NCI-H2107 treated with DMSO at 0.1 percent for 48 hours (cell line): Measurements from ENCODE around the gene ESR1.

Source experiments
- DNase-seq: peaks from one replicate; lab custom pipeline; 2025; ENCODE audit not compliant: unreplicated experiment; lab: John Stamatoyannopoulos, UW

The ESR1 gene

GRCh38 chr6:152167641-152168603, 360.4 kb downstream of the ESR1 start:
- DNase-seq: no peak

- no peak for DNase-seq
Observed at GRCh38 chr6:152170313-152170701, 362.8 kb downstream of the ESR1 start.

GRCh38 chr6:152170702-152171667, 363.5 kb downstream of the ESR1 start:
- DNase-seq: no peak

GRCh38 chr6:152173321-152173720, 365.8 kb downstream of the ESR1 start:
- no peak for DNase-seq

- DNase-seq: no peak
Observed at GRCh38 chr6:152173957-152174356, 366.5 kb downstream of the ESR1 start.

- no peak for DNase-seq
Observed at GRCh38 chr6:152176268-152176667, 368.8 kb downstream of the ESR1 start.
